ENCODE measurements around the gene FAM8A1.
"Not testable (repeated sequence)": the region's sequence is repeated elsewhere in the genome, so short reads cannot be mapped to it uniquely, and the experiment has no call there.

Gene FAM8A1, protein sequence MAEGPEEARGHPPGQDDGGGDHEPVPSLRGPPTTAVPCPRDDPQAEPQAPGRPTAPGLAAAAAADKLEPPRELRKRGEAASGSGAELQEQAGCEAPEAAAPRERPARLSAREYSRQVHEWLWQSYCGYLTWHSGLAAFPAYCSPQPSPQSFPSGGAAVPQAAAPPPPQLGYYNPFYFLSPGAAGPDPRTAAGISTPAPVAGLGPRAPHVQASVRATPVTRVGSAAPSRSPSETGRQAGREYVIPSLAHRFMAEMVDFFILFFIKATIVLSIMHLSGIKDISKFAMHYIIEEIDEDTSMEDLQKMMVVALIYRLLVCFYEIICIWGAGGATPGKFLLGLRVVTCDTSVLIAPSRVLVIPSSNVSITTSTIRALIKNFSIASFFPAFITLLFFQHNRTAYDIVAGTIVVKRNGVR

DNA sequence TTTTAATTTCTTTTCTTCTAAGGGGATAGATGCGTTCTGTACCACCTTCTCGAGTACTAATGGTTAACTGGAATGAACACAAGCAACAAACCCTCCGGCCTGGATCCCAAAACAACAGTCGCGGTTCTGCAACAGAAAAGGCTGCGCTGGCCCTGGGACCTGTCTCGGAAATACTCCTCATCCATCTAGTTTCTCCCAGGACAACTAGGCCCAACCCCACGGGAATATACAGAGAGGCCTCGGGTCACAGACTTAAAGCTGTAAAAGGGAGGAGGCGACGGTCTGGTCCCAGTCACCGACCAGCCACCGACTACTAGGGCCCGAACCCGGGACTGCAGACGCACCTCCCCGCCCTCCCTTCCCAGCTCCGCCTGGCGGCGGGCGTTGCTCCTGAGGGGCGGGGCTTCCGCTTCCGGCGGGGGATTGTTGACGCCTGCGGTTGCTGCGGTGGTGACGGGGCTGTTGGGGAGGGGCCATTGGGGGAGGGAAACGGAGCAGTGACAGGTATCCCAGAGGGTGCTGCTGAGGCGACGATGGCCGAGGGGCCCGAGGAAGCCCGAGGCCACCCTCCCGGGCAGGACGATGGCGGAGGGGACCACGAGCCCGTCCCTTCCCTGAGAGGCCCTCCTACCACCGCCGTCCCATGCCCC lies at the start of gene FAM8A1:
Gene FAM8A1, plus strand, starts transcription at position 426 of the 650 bp plus-strand sequence. Its CDS starts 108 bp downstream, at position 534.
- DNase-seq (ENCODE audit: low read depth) = peak; percentile 74

DNA sequence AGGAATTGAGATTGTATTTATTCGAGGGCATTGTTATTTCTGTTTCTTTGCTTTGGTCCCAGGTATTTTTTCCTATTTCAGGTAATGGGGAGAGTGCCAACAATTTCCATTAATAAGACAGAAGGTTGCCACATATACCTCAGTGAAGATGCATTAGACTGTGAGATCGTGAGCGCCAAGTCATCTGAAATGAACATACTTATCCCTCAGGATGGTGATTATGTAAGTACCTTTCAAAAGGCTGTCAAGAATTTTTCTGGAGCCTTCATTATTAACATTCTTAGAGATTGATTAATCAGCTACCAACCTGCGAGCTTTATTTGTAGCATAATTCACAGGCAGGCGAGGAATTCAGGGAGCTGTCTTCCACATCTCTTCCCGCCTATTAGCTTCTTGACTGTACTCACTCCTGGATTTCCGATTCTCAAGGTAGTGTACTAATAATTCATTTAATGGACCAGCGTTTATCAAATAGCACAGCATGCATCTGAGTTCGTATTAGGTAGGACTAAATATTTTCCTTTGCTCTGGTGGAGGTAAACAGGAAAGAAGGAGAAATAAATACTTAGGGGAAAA lies 48.6 kb upstream of the FAM8A1 start:
- no peak for DNase-seq (ENCODE audit: low read depth)

DNA sequence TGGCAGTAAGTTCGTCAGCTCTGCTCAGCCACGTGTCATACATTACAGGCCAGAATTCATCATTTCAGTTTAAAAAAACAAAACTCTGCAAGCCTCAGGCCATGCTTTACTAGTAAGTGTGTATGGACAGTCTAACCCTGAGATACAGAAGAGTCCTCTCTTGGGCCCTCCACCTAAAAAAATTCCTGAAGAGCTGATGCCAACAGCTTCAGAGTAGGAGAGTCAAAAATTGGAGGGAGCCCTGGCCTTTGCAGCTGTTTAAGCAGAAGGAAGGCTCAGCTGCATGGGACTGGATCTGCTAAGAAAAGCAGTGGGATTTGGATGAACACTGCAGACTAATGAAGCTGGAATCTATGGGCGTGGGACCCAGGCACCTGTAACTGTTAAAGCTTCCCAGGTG lies 47.2 kb upstream of the FAM8A1 start:
- no peak for DNase-seq (ENCODE audit: low read depth)

DNA sequence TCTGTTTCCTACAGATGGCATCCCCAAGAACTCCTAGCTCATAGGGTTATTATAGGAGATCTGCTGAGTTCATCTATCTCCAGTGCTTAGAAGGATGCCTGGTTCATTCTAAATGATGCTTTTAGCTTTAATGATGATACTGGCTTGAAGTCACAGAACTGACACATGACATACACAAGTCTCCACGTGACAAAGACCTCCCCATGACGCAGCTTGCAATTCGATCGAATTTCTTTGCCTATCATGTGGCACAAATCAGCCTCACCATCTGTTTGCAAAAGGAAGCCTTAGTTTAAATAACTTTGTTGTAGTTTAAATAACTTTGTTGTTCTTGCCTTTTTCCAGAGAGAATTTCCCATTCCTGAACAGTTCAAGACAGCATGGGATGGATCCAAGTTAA lies 44.1 kb upstream of the FAM8A1 start:
- DNase-seq (ENCODE audit: low read depth) = no peak

DNA sequence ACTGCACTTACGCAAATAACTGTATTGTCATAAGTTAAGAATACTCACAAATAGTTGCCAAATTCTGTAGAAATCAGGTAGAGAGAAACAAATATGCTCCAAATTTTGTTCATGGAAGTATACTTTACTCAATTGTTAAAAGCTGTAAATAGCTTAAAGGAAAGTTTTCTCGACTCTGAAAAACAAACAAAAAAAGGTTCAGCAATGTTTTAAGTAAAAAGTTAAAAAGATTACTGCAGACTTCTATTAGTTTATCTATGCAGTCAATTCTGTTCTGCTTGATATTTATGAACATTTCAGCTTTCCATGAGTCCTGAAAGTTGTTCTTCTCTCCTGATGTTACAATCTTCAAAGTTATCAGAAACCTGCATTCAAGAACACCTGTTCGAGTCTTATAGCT lies 37.5 kb upstream of the FAM8A1 start:
- no peak for DNase-seq (ENCODE audit: low read depth)

DNA sequence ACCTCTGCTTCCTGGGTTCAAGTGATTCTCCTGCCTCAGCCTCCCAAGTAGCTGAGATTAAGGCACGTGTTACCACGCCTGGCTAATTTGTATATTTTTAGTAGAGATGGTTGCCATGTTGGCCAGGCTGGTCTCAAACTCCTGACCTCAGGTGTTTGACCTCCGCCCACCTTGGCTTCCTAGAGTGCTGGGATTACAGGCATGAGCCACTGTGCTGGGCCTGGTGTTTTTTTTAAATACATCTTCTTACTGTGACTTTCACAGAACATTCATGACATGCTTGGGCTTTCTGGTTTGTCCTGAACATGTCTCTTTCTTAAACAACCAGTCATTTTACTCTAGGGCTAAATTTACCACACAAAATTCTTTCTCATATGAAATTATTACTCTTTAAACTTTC lies 34.7 kb upstream of the FAM8A1 start:
- DNase-seq (ENCODE audit: low read depth) = no peak

DNA sequence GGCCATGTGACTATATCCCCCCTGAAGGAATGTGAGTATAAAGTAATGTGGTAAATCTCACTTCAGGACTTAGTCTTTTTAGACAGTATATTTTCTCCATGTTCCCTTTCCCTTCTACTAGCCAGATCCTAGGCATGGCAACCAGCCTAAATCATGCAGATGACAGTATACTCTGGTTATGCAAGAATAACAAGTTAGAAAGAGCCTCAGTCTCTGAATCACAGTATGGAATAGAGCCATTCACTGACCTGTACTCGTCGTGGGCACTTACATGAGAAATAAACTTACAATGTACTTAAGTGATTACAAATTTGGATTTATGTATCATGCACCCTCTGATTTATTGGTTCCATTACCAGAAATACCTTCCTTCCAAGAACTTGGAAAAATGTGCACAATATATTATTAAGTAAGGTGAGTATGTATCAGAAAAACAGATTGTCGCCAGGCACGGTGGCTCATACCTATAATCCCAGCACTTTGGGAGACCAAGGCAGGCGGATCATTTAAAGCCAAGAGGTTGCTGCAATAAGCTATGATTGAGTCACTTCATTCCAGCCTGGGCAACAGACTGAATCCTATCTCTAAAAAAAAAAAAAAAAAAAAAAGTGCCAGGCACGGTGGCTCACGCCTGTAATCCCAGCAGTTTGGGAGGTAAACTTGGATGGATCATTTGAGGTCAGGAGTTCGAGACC lies 25.1 kb upstream of the FAM8A1 start:
- peak; percentile 92 for DNase-seq (ENCODE audit: low read depth)

DNA sequence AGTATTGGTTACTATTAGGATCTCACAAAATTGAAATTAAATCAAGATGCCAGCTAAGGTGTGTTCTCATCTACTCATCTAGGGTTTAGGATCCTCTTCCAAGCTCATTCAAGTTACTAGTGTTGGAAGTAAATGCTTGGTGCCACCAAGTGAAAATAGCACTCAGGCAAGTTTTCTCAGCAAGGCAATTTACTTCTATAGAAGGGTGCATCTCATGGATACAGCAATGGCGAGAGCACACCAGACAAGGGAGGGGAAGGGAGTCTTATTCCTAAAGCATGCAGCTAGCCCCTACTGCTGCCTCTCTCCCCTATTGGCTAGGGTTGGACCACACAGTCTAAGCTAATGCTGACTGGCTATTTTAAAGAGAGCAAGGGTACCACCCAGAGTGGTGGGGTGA lies 23.0 kb upstream of the FAM8A1 start:
- DNase-seq (ENCODE audit: low read depth) = no peak

DNA sequence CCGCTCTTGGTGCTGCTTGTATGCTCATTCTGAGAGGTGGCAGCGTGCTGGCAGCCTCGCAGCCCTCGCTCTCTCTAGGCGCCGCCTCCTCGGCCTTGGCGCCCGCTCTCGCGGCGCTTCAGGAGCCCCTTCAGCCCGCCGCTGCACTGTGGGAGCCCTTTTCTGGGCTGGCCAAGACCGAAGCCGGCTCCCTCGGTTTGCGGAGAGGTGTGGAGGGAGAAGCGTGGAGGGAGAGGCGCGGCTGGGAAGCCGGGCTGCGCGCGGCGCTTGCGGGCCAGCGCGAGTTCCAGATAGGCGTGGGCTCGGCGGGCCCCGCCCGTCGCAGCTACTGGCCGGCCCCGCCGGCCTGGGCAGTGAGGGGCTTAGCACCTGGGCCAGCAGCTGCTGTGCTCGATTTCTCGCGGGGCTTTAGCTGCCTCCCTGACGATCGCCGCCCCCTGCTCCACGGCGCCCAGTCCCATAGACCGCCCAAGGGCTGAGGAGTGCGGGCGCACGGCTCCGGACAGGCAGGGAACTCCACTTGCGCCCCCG lies 19.5 kb upstream of the FAM8A1 start:
- no peak for DNase-seq (ENCODE audit: low read depth)

DNA sequence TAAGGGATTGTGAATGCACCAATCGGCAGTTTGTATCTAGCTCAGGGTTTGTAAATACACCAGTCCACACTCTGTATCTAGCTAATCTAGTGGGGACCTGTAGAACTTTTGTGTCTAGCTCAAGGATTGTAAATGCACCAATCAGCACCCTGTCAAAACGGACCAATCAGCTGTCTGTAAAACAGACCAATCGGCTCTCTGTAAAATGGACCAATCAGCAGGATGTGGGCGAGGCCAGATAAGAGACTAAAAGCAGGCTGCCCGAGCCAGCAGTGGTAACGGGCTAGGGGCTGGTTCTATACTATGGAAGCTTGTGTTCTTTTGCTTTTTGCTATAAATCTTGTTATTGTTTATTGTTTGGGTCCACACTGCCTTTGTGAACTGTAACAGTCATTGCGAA lies 18.8 kb upstream of the FAM8A1 start:
- not testable (repeated sequence) for DNase-seq (ENCODE audit: low read depth)

DNA sequence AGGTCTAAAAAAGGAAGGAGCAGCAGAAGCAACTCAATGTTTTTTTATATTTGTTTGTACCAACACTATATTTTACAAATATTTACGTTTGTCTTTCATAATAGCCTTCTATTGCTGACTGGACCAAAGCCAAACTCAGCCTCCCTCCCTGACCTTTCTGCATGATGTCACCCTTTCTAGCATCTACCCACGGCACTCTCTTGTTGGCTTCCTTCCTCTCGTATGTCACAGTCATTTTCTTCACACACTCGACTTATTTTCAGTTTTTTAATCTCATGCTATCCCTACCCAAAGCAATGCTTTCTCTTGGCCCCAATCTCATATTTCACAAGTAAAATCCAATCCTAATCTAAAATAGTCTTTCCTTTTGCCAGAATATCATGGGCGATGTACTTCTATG lies 16.3 kb upstream of the FAM8A1 start:
- no peak for DNase-seq (ENCODE audit: low read depth)

DNA sequence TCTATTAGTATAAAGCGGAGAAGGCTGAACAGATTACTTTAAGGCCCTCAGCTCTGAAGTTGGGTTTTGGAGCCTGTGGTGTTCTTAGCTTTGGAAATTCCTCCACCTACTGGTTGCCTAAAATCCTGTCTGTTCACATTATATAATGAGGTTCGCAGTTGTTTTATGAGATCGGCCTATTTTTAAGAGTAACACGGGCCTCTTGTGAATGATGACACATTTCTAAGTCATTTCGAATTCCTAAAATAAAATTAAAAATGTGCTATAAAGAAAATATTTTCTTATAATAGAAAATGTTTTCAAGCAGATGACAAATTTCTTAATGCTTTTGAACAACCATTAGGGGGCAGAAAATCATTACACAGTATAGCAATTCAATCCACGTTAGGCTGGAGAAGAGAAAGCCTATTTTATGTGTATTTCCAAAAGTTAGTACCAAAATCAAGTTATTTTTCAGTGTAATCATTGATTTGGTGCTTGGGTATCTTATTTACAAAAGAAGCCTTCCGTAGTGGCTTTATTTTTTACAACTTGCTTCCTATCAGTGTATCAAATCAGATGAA lies 15.8 kb upstream of the FAM8A1 start:
- DNase-seq (ENCODE audit: low read depth) = peak; percentile 79

DNA sequence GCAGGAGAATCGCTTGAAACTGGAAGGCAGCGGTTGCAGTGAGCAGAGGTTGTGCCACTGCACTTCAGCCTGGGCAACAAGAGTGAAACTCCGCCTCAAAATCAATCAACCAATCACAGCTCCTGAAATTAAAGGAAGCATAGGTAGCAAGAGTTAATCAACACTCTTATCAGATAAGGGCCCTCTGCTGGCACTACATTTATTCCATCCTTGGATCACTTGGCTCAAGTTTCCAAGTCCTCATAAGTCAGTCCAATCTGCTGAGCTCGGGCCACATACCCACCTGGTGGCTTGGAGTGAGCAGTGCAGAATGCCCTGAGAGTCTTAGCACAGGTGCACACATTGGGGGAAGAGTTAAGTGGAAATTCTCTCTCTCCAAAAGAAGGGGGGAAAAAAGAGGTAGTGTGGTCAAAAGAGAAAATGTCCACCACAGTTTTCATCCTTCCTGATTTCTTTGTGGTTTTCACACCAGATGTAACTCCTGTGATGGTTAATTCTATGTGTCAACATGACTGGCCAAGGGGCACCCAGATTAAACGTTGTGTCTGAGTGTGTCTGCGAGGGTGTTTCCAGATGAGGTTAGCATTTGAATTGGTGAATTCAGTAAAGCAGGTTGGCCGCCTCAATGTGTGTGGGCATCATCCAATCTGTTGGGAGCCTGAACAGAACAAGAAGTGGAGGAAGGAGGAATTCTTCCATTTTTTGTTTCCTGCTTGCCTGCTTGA lies 14.2 kb upstream of the FAM8A1 start:
- DNase-seq (ENCODE audit: low read depth) = no peak

DNA sequence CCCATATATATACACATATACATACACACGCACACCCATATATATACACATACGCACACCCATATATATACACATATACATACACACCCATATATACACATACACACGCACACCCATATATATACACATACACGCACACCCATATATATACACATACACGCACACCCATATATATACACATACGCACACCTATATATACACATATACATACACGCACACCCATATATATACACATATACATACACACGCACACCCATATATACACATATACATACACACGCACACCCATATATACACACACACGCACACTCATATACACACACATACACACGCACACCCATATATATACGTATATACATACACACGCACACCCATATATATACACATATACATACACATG lies 13.5 kb upstream of the FAM8A1 start:
- not testable (repeated sequence) for DNase-seq (ENCODE audit: low read depth)

DNA sequence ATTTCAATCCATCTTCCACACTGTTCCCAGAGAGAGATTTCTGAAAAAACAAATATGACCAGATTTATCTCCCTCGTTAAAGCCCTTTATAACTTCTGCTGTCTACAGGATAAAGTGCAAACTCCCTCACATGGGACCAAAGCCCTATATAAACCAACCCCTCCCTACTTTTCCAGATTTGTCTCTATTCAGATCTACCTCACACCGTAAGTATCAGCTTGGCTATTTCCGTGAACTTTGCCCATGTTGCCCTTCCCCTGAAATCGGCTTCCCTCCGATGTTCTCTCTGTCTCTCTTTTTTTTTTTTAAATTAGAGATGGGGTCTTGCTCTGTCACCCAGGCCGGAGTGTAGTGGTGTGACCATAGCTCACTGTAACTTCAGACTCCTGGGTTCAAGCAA lies 12.1 kb upstream of the FAM8A1 start:
- no peak for DNase-seq (ENCODE audit: low read depth)

DNA sequence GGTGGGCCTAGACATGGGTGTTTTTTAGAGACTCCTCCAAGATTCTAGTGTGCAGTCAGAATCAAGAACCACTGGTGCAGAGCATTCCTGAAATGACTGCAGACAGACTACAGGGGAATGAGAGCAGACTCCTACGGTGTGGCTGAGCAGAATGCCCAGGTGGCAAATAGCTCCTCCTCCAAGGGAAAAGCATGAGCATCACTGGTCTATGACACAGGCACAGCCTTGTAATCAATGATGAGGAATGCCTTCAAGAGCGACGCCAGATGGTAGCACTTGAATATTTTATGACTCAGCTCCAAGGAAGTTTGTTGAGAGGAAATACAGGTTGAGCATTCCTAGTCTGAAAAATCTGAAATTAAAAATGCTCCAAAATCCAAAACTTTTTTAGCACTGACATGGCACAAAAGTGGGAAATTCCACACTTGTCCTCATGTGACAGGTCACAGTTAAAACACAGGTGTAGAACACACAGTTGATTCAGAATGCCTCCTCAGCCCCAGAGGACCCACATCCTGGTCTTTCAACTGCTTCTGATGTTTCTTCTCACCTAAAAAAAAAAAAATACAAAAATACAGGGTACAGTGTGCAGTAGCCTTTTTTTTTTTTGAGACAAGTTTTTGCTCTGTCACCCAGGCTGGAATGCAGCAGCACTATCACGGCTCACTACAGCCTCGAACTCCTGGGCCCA lies 10.6 kb upstream of the FAM8A1 start:
- DNase-seq (ENCODE audit: low read depth) = peak; percentile 36

DNA sequence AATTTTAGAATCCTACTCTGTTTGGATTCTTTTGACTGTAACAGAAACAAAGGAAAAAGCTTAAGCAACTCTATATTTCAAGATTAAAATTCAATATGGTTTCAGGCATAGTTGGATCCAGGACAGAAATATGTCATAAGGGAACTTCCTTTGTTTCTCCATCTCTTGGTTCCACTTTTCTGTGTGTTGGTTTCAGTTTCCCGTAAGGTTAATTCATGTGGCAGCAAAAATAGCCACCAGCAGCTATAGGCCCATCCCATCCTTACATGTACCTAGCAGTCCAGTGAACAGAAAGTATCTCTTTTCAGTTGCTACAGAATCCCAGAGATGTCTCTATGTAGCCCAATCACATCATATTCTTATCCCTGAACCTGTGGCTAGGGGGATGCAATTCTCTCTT lies 8.8 kb upstream of the FAM8A1 start:
- no peak for DNase-seq (ENCODE audit: low read depth)

DNA sequence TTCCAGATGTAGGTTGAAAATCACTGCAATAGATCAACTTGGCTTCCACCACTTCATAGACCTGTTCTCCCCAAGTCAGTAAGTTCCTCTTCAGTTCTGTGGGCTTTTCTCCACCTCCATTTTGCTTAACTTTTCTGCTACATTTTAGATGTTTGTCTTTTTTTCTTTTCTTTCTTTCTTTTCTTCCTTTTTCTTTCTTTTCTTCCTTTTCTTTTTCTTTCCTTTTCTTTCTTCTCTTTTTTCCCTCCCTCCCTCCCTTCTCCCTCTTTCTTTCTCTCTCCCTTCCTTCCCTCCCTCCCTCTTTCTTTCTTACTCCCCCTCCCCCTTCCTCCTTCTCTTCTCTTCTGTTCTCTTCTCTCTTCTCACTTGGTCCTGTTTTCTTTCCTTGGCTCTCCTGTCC lies 6.9 kb upstream of the FAM8A1 start:
- DNase-seq (ENCODE audit: low read depth) = no peak

DNA sequence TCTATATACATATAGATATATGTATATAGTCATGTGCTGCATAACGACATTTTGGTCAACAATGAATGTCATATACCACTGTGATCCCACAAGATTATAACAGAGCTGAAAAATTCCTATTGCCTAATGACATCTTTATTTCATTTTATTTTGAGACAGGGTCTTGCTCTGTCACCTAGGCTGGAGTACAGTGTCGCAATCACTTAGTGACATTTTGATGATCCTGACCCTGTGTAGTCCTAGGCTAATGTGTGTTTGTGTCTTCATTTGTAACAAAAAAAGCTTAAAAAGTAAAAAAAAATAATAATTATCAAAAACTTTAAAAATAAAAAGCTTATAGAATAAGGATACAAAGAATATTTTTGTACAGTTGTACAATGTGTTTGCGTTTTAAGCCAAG lies 4.0 kb upstream of the FAM8A1 start:
- no peak for DNase-seq (ENCODE audit: low read depth)

DNA sequence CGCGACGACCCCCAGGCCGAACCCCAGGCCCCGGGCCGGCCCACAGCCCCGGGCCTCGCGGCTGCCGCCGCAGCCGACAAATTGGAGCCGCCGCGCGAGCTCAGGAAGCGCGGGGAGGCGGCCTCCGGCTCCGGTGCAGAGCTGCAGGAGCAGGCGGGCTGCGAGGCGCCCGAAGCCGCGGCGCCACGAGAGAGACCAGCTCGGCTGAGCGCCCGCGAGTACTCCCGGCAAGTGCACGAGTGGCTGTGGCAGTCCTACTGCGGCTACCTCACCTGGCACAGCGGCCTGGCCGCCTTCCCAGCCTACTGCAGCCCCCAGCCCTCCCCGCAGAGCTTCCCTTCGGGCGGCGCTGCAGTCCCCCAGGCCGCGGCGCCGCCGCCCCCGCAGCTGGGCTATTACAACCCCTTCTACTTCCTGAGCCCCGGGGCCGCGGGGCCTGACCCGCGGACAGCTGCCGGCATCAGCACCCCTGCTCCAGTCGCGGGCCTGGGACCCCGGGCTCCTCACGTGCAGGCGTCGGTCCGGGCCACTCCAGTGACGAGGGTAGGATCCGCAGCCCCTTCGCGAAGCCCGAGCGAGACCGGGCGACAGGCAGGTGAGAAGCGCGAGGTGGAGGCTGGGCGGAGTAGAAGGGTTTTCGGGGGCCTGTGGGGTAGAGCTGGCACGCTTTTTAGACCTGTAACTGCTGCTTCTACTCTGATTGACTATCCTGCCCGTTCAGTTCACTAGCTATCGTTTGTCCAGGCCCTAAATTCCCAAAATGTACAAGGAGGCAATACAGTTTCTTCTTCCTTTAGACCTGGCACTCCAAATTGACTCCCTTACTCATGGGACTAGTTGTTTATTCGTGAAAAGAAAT lies 654 bp downstream of the FAM8A1 start:
- no peak for DNase-seq (ENCODE audit: low read depth)

Measured in stromal cell of bone marrow (primary cell).